T-helper 2 cell treated with Interferon-gamma antibody and Interleukin-4, amounts not matched to agents 5 μg/mL and 100 μg/mL, for 36 hours (primary cell): Measurements from ENCODE around the gene LAT.

Experiments
- DNase-seq: peaks from one replicate; pipeline ENCODE4 v3.0.0; 2021; ENCODE audit warnings: low spot score
- H3K27ac Mint-ChIP-seq: one replicate; pipeline ENCODE4 v1.8.0; 2021; ENCODE audit warnings: mild to moderate bottlenecking, mixed read lengths
- H3K27me3 Mint-ChIP-seq: one replicate; pipeline ENCODE4 v1.8.0; 2021; ENCODE audit warnings: low read depth, mixed read lengths
- H3K36me3 Mint-ChIP-seq: one replicate; pipeline ENCODE4 v1.8.0; 2021; ENCODE audit warnings: low read depth, mixed read lengths
- H3K4me1 Mint-ChIP-seq: one replicate; pipeline ENCODE4 v1.8.0; 2021; ENCODE audit warnings: low read depth, mixed read lengths
- H3K4me3 Mint-ChIP-seq: one replicate; pipeline ENCODE4 v1.8.0; 2022; ENCODE audit warnings: mild to moderate bottlenecking, moderate library complexity, mixed read lengths
- H3K9me3 Mint-ChIP-seq: one replicate; pipeline ENCODE4 v1.8.0; 2021; ENCODE audit warnings: mixed read lengths

Gene LAT

DNA sequence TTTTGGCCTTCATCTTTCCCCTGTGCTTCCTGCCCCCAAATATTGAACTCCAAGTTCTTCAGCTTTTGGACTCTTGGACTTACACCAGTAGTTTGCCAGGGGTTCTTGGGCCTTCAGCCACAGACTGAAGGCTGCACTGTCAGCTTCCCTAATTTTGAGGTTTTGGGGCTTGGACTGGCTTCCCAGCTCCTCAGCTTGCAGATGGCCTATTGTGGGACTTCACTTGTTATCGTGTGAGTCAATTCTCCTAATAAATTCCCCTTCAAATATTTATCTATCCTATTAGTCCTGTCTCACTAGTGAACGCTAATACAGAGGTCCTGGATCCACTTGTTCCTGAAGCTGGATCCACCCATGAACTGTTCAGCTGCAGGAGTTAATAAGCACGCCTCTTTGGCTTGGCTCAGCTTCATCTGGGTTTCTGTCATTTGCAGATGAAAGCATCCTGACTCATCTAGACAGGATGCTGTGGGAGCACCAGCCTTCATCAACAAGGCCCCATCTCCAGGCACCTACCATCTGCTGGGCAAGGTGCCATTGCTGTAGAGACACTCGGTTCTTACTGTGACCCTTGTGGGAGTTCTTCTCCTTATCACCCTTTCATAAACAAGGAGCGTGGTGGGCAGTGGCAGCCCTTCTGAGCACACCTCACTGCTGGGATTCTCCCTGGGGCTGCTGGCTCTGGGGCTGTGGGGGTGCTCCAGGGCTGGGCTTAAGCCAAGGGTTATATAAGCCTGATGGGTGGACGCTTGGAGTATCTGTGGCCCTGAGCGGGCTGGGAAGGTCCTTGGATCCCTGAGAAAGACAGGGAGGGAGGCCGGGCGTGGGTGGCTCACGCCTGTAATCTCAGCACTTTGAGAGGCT, 23.1 kb downstream of the LAT start:
- Mint-ChIP-seq H3K27ac (peak overlapping the region; percentile 97), H3K9me3 (no peaks in the 10 kb centered on the region), H3K4me3 (peak overlapping the region; percentile 66), H3K27me3 (no peaks in the 10 kb centered on the region), H3K36me3 (no peaks in the 10 kb centered on the region), H3K4me1 (peaks cover 49% of the 10 kb centered on the region)
- peak; percentile 78 for DNase-seq

DNA sequence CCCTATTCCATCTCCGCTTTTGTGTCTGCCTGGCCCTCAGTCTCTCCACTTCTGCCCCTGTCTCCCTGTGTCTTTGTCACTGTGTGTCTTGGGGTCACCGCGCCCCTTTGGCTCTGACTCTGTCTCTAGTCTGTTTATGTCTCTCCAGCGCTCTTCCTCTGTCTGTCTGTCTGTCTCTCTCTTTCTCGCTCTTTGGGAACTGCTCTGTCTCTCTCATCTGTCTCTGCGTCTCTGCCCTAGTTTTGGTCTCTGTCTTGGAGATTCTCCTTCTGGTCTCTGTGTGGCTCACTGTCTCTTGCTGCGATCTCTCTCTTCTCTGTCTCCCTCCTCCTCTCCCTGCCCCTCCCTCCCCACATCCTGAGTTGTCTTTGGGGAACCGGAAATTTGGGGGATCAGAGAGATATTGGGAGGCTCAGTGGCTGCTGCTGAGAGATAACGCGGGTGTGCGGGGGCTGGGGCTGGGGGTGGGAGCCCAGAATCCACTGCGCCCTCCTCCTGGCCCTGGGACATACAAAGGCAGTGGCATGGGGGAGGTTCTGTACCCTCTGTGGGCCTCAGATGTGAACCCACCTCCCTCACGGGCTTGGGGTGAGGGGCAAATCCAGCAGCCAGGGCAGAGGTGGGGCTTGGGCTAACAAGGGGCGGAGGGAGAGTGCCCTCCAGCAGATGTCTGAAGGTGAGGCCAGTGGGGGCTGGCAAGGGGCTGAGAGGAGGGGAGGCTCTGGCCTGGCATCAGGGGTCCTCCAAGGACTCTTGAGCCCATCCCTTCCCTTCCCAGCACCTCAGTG, 24.4 kb downstream of the LAT start:
- H3K36me3 Mint-ChIP-seq, result no peaks in the 10 kb centered on the region
- H3K9me3 Mint-ChIP-seq, result no peaks in the 10 kb centered on the region
- peak overlapping the region; percentile 97 for H3K27ac Mint-ChIP-seq
- peak overlapping the region; percentile 75 for H3K4me3 Mint-ChIP-seq
- H3K4me1 Mint-ChIP-seq, result peaks cover 57% of the 10 kb centered on the region
- no peaks in the 10 kb centered on the region for H3K27me3 Mint-ChIP-seq
- peak; percentile 56 for DNase-seq

DNA sequence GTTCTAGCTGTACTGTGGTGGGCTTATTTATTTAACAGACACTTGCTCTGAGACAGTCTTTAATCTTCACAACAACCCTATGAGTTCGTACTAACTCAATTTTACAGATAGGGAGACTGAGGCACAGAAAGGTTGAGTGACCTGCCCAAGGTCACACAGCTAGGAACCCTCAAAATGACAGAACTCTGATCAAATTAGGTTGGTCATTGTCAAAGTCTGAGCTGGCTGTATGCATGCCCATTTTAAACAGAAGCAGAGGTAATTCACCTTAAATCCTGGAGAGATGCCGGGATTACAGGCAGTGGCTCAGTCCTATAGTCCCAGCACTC, 24.9 kb downstream of the LAT start:
- H3K36me3 Mint-ChIP-seq, result no peaks in the 10 kb centered on the region
- DNase-seq, result no peak
- peak overlapping the region; percentile 97 for H3K27ac Mint-ChIP-seq
- H3K4me3 Mint-ChIP-seq, result peak overlapping the region; percentile 75
- peaks cover 4% of the 10 kb centered on the region for H3K9me3 Mint-ChIP-seq
- H3K27me3 Mint-ChIP-seq, result no peaks in the 10 kb centered on the region
- H3K4me1 Mint-ChIP-seq, result peaks cover 59% of the 10 kb centered on the region

DNA sequence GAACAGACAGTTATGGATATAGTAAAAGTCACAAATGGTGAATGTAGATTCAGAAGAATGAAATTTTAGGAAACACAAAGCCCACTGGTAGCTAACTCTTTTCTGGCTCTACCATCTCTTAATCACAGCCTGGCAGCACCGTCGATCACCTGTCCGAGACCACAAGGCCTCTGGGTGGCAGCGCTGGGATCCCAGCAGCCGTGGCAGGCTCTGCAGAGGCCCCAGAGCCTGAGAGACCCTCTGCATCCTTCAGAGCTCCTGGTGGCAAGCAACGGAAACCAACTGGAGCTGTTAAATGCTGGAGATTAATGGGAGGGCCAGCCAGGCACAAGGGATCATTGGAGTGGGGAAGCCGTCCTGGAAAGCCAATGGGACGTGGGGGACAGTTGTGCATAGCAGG, 26.3 kb downstream of the LAT start:
- no peak for DNase-seq
- peak overlapping the region; percentile 36 for H3K27ac Mint-ChIP-seq
- H3K27me3 Mint-ChIP-seq, result no peaks in the 10 kb centered on the region
- no peaks in the 10 kb centered on the region for H3K36me3 Mint-ChIP-seq
- H3K4me3 Mint-ChIP-seq, result no peak overlapping the region
- peaks cover 5% of the 10 kb centered on the region for H3K9me3 Mint-ChIP-seq
- peaks cover 56% of the 10 kb centered on the region for H3K4me1 Mint-ChIP-seq

DNA sequence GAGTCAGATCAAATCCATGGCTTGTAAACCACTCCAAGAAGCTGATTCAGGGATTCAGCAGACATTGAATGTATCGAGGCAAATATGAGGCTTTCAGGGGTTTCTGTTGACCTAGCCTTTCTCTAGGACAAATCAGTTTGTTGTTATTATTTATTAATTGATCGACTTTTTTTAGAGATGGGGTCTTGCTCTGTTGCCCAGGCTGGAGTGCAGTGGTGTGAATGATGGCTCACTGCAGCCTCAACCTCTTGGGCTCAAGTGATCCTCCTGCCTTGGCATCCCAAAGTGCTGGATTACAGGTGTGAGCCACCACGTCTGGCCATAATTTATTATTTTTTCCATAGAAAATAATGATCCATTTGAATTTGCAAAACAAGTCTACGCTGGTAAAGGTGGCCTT, 27.0 kb downstream of the LAT start:
- H3K27ac Mint-ChIP-seq, result peak overlapping the region; percentile 94
- no peak overlapping the region for H3K4me3 Mint-ChIP-seq
- no peak for DNase-seq
- H3K9me3 Mint-ChIP-seq, result peaks cover 5% of the 10 kb centered on the region
- H3K27me3 Mint-ChIP-seq, result no peaks in the 10 kb centered on the region
- H3K4me1 Mint-ChIP-seq, result peaks cover 56% of the 10 kb centered on the region
- H3K36me3 Mint-ChIP-seq, result no peaks in the 10 kb centered on the region

DNA sequence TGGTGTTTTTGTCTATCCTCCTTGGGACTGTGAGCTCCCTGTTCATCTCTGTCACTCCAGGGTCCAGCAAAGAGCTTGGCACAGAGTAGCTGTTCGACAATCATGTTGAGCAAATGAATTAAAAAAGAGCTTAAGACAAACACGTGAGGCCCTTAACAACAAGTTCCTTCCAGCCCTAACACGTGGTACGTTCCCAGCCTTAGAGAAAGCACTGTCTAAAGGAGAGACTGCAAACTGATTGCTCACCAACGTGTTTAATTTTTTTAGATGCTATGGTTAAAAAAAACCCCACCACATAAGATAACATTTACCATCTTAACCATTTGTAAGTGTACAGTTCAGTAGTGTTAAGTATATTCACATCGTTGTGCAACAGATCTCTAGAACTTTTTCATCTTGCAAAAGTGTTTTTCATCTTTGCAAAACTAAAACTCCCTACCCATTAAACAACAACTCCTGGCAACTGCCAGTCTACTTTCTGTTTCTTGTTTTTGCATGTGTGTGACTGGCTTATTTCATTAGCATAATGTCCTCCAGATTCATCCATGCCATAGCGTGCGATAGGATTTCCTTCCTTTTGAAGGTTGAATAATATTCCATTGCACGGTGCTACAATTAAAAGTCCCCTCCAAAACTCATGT, 28.2 kb downstream of the LAT start:
- peaks cover 48% of the 10 kb centered on the region for H3K4me1 Mint-ChIP-seq
- no peaks in the 10 kb centered on the region for H3K36me3 Mint-ChIP-seq
- peak; percentile 37 for DNase-seq

DNA sequence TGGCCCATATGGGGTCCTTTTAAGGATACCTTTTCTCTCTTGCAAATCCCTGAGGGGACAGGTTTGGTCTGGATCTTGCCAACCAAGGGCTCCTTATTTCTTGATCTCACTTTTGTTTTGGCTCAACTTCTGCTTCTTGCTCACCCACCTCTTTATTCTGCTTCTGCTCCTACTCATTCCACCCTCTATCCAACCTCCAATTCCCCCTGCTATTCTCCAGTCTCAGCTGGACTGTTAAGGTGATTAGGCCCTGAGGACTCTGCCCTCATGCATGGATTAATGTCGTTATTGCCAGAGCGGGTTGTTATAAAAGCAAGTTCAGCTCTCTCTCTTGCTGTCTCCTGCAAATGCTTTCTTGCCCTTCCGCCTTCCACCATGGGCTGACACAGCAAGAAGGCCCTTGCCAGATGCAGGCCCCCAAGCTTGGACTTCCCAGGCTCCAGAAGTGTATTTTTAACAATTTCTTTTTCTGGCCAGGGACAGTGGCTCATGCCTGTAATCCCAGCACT, 29.8 kb downstream of the LAT start:
- peak overlapping the region; percentile 79 for H3K27ac Mint-ChIP-seq
- peaks cover 5% of the 10 kb centered on the region for H3K9me3 Mint-ChIP-seq
- H3K4me1 Mint-ChIP-seq, result peaks cover 38% of the 10 kb centered on the region
- no peak for DNase-seq
- H3K27me3 Mint-ChIP-seq, result no peaks in the 10 kb centered on the region
- no peaks in the 10 kb centered on the region for H3K36me3 Mint-ChIP-seq
- no peak overlapping the region for H3K4me3 Mint-ChIP-seq

More for the DNA sequence above, 28.2 kb downstream of the LAT start:
- no peaks in the 10 kb centered on the region for H3K27me3 Mint-ChIP-seq
- H3K27ac Mint-ChIP-seq, result peak overlapping the region; percentile 94
- peak overlapping the region; percentile 52 for H3K4me3 Mint-ChIP-seq
- peaks cover 5% of the 10 kb centered on the region for H3K9me3 Mint-ChIP-seq

DNA sequence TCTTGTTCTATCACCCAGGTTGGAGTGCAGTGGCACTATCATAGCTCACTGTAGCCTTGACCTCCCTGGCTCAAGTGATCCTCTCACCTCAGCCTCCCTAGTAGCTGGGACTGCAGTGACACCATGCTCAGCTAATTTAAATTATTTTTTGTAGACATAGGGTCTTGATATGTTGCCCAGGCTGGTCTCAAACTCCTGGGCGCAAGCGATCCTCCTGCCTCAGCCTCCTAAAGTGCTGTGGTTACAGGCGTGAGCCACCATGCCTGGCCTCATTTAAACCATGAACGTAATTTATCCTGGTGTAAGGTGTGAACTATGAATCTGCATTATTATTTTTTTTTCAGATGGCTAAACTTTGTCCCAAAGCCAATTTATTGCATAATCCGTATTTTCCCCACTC, 37.3 kb downstream of the LAT start:
- Mint-ChIP-seq H3K4me3 (no peak overlapping the region), H3K36me3 (no peaks in the 10 kb centered on the region), H3K27me3 (no peaks in the 10 kb centered on the region), H3K9me3 (no peaks in the 10 kb centered on the region), H3K4me1 (peaks cover 35% of the 10 kb centered on the region), H3K27ac (no peak overlapping the region)
- DNase-seq, result no peak

DNA sequence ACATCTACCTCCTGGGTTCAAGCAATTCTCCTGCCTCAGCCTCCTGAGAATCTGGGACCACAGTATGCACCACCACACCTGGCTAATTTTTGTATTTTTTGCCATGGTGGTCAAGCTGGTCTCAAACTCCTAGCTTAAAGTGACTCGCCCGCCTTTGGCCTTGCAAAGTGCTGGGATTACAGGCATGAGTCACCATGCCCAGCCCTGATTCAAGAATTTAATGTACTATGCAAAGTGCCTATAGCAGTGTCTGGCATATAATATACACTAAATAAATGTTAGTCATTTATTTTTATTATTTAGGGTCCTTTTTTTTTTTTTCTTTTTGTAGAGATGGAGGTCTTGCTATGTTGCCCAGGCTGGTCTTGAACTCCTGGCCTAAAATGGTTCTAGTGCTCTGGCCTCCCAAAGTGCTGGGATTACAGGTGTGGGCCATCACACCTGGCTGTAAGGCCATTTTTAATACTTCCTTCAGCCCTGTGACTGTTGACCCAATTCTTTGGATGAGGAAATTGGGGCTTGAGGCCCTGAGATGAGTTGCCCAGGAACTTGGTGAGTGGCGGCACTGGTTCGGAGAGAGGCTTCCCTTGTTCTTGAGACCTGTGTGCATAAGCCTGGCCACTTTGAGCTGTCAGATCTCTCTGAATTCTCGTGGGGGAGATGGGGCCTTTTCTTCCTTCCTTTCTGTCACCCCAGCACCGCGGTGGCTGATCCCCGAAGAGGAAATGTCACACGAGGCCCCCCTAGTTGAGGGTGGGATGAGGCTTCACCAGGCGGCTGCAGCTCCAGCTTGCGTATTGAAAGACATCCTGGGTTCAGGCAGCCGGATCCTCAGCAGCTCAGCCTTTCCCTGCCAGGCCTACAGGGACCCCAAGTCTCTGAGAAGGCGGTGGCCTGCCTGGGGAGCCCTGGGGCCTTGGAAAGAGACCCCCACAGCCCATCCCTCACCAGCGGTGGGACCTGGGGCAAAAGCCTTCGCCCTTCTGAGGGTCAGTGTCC, 38.7 kb downstream of the LAT start:
- Mint-ChIP-seq H3K27me3 (no peaks in the 10 kb centered on the region), H3K27ac (peak overlapping the region; percentile 80), H3K4me1 (peaks cover 37% of the 10 kb centered on the region), H3K4me3 (peak overlapping the region; percentile 46), H3K9me3 (no peaks in the 10 kb centered on the region), H3K36me3 (no peaks in the 10 kb centered on the region)
- no peak for DNase-seq

DNA sequence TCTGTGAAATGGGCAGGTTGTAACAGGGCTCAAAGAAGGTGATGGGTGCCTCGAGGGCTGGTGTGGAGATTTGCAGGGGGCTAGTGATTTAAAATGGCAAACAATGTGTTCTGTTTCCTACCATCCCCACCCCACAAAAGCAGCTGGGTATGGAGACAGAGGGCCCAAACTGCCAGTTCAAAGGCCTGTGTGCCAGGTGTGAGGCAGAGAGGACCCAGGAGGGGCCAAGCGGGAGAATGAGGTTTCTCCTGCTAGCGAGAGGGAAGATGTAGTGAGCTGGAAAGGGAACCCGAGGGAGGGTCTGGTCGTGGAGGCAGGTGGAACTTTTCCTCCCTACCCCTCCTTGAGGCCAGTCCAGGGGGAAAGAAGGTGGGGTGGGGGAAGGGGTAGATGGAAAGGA, 39.4 kb downstream of the LAT start:
- no peaks in the 10 kb centered on the region for H3K36me3 Mint-ChIP-seq
- no peaks in the 10 kb centered on the region for H3K27me3 Mint-ChIP-seq
- peak overlapping the region; percentile 80 for H3K27ac Mint-ChIP-seq
- H3K9me3 Mint-ChIP-seq, result no peaks in the 10 kb centered on the region
- H3K4me1 Mint-ChIP-seq, result peaks cover 44% of the 10 kb centered on the region
- peak overlapping the region; percentile 46 for H3K4me3 Mint-ChIP-seq
- DNase-seq, result no peak

DNA sequence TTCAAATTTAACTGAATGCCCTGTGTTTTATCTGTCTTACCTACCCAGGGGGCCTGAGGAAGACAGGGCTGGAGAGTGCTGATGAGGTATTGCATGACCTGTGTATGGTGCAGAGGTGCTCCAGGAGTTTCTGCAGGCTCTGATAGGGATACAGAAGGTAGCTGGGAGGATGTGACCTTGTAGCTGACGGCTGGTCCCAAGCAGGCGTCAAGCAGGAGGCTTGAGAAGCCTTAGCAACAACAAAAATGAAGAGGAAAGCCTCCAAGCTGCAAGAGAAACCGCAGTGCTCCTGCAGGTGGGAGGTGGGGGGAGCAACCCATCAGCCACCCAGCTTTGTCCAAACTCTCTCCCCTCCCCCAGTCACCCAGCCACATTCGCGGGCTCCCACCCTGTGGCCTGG, 40.4 kb downstream of the LAT start:
- peaks cover 46% of the 10 kb centered on the region for H3K4me1 Mint-ChIP-seq
- no peaks in the 10 kb centered on the region for H3K27me3 Mint-ChIP-seq
- no peaks in the 10 kb centered on the region for H3K9me3 Mint-ChIP-seq
- H3K4me3 Mint-ChIP-seq, result no peak overlapping the region
- peak overlapping the region; percentile 81 for H3K27ac Mint-ChIP-seq
- no peak for DNase-seq
- no peaks in the 10 kb centered on the region for H3K36me3 Mint-ChIP-seq

DNA sequence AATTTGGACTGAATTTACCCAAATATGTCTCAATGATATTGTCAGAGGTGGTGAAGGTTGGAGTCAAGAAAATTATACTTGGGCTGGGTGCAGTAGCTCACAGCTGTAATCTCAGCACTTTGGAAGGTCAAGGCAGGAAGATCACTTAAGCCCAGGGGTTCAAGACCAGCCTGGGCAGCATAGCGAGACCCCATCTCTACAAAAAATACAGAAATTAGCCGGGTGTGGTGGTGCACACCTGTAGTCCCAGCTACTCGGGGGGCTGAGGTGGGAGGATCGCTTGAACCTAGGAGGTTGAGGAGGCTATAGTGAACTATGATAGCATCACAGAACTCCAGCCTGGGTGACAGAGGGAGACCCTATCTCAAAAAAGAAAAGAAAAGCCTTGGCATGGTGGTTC, 40.9 kb downstream of the LAT start:
- no peaks in the 10 kb centered on the region for H3K36me3 Mint-ChIP-seq
- H3K27me3 Mint-ChIP-seq, result no peaks in the 10 kb centered on the region
- DNase-seq, result no peak
- no peak overlapping the region for H3K4me3 Mint-ChIP-seq
- no peaks in the 10 kb centered on the region for H3K9me3 Mint-ChIP-seq
- H3K27ac Mint-ChIP-seq, result peak overlapping the region; percentile 81
- H3K4me1 Mint-ChIP-seq, result peaks cover 44% of the 10 kb centered on the region
